Body of pancreas (tissue), 4 donors: ENCODE results near the gene DNM3. TPM values are rescaled to one million over a fixed set of nuclear protein-coding genes. Genes with fewer than 3 reads are reported as not detected.

ENCODE experiments used
- ATAC-seq: fragments of 150-250 bp; one replicate; pipeline ENCODE4 v1.9.1; 2016
- DNase-seq, 4 donors: peaks; one replicate each; pipeline ENCODE4 v3.0.0-alpha.2; 2019
- H3K27ac ChIP-seq, 4 donors: fragments of 200-600 bp; sonication (generic); 1 replicate in 3 of 4; 2 replicates in 1 of 4; pipeline versions ENCODE4 v1.5.1 to v1.6.1; 2016 to 2019; ENCODE audit warnings: mild to moderate bottlenecking in 1 of 4, mixed read lengths in 1 of 4, moderate library complexity in 1 of 4
- H3K27me3 ChIP-seq, 2 donors: fragments of 200-600 bp; sonication (generic); one replicate each; pipeline ENCODE4 v1.6.0; 2016; ENCODE audit warnings: mild to moderate bottlenecking in 1 of 2
- H3K36me3 ChIP-seq, 2 donors: fragments of 200-600 bp; sonication (generic); replicated peaks in 1 of 2; 2 replicates each; pipeline ENCODE4 v1.5.1; 2016; ENCODE audit warnings: low read depth in 2 of 2; ENCODE audit not compliant: insufficient read depth in 1 of 2
- H3K4me1 ChIP-seq: fragments of 200-600 bp; sonication (generic); one replicate; pipeline ENCODE4 v1.6.0; 2016
- H3K4me3 ChIP-seq, 2 donors: fragments of 200-600 bp; sonication (generic); 1 replicate in 1 of 2; 2 replicates in 1 of 2; pipeline ENCODE4 v1.5.1; 2016 to 2019
- H3K9me3 ChIP-seq, 3 donors: fragments of 200-600 bp; sonication (generic); 1 replicate in 2 of 3; 2 replicates in 1 of 3; pipeline ENCODE4 v1.5.1; 2016
- POLR2A ChIP-seq, 3 donors: fragments of 450-650 bp; IDR thresholded peaks; one replicate each; pipeline ENCODE4 v1.6.1; 2016; ENCODE audit warnings: antibody characterized with exemption in 3 of 3, mild to moderate bottlenecking in 2 of 3
- WGBS, 2 donors: methylation state at CpG; one replicate each; pipeline ENCODE4 v1.1.5; 2017; 5-methylcytosine and 5-hydroxymethylcytosine counted together
- intact Hi-C: fragments of 100-400 bp; cut with DNase I; formaldehyde crosslinking; loops from one replicate; pipeline ENCODE4 v1.15.1; 2023
- total RNA-seq, 2 donors: library from RNA; depleted of rRNA; stranded (reverse); fragments of >200 nt; gene quantifications; one replicate each; pipeline ENCODE4 v1.1.0, GENCODE V29; 2016
- TF ChIP-seq, protein P1 (sequence below), 7 experiments: fragments of 450-650 bp in 4 of 7; fragments of 200-600 bp in 3 of 7; sonication (generic) in 3 of 7; IDR thresholded peaks; one replicate each; pipeline ENCODE4 v1.5.1; 2016 to 2019; ENCODE audit warnings: antibody characterized with exemption in 7 of 7

The DNM3 gene
- total RNA-seq, 2 donors from 2014 or later = 2.9 to 4.0 TPM

DNA sequence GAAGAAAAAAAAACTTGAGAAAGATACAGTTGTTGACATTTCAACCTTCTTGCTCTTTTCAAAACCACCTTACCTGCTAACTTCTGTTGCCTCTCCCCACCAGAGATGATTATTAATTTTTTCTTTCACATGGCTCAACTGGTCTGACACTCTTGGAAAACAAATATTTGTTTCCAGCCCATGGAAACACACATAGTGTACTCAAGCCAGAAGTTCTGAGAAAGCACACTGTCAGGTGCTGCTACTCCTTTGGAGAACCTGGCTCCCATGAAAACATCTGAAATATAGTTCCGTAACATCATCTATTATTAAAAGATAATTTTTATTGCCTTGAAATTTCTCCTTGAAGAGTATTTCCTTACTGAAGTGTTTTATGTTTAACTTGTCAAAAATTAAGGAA is 434.2 kb downstream of the DNM3 start:
- ATAC-seq (peak; percentile 90), DNase-seq (peak in 3 of 4 donors; percentile 36 to 50 (median 46))
- TF ChIP-seq, protein P1, sequence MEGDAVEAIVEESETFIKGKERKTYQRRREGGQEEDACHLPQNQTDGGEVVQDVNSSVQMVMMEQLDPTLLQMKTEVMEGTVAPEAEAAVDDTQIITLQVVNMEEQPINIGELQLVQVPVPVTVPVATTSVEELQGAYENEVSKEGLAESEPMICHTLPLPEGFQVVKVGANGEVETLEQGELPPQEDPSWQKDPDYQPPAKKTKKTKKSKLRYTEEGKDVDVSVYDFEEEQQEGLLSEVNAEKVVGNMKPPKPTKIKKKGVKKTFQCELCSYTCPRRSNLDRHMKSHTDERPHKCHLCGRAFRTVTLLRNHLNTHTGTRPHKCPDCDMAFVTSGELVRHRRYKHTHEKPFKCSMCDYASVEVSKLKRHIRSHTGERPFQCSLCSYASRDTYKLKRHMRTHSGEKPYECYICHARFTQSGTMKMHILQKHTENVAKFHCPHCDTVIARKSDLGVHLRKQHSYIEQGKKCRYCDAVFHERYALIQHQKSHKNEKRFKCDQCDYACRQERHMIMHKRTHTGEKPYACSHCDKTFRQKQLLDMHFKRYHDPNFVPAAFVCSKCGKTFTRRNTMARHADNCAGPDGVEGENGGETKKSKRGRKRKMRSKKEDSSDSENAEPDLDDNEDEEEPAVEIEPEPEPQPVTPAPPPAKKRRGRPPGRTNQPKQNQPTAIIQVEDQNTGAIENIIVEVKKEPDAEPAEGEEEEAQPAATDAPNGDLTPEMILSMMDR (IDR thresholded peaks at IDR 0.05) = no peak
- peak in 2 of 3 donors; percentile 27 to 47 for TF ChIP-seq POLR2A (IDR thresholded peaks at IDR 0.05)
- Histone ChIP-seq H3K36me3 (no peaks in the 10 kb centered on the region), H3K27me3 (no peaks in the 10 kb centered on the region), H3K4me1 (peaks cover 62% of the 10 kb centered on the region), H3K9me3 (no peaks in the 10 kb centered on the region), H3K4me3 (no peak overlapping the region), H3K27ac (peak overlapping the region in 3 of 4 donors; percentile 71 to 77 (median 71))
- intact Hi-C loops = no loop called here
- 32 to 41% methylated on average over 1 of the region's 1 CpG for WGBS, 2 donors

DNA sequence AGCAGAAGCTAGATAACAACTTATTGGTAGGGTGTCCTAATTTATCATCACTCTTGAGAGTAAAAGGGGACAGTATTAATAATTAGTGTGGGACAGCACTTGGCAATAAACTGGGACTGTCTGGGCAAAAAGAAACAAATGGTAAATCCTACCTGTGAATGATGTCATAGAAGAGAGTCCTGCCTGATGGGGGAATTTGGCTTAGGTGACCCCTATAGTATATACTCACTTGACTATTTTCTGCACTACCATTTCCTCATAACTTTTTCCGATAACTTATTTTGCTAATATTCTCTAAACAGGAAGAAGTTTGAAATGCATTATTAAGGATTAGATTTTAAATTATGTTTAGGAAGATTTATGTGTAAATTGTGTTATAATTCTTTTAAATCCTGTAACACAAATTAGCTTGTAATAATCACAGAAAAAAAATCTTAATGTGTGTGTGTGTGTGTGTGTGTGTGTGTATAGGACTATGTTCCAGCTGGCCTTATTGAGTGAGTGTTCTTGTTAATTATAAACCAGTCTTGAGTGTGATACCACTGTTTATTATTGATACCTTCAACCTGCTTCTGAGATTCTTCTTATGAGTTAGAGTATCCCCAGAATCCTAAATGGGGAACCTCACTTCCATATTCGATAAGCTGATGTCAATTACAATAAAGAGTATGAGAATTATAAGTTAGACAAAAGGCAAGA is 435.0 kb downstream of the DNM3 start:
- DNase-seq = peak in 1 of 4 donors; percentile 23
- peaks cover 56% of the 10 kb centered on the region for H3K4me1 ChIP-seq
- no peak for TF ChIP-seq POLR2A (IDR thresholded peaks at IDR 0.05)
- TF ChIP-seq, protein P1 (IDR thresholded peaks at IDR 0.05) = no peak
- 14 to 15% methylated on average over 2 of the region's 2 CpGs for WGBS, 2 donors
- H3K4me3 ChIP-seq = no peak overlapping the region
- H3K27ac ChIP-seq = peak overlapping the region; percentile 31 to 77 (median 71)
- intact Hi-C loops = no loop called here
- no peaks in the 10 kb centered on the region for H3K27me3 ChIP-seq
- peak; percentile 81 for ATAC-seq
- H3K36me3 ChIP-seq = no peaks in the 10 kb centered on the region
- no peaks in the 10 kb centered on the region for H3K9me3 ChIP-seq

- no peak overlapping the region for H3K4me3 ChIP-seq
These were observed 436.0 kb downstream of the DNM3 start for GRCh38 chr1:172277275-172277674.

DNA sequence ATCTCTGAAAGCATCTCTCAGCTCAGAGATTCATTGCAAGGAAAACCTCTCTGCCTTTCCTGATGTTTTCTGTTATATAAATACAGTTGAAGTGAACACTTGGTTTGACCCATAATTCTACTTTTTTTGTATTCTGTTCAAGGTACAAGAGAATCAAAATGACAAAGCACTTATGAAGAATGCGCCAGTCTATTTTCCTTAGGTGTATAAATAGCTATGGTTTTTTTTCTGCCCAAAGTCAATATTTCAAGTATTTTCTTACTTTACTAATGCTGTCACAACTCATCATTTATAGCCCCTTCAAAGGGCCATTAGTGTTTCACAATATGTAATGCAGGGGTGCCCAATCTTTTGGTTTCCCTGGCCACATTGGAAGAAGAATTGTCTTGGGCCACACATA is 436.7 kb downstream of the DNM3 start:
- Histone ChIP-seq H3K27me3 (no peaks in the 10 kb centered on the region), H3K27ac (no peak overlapping the region), H3K36me3 (no peaks in the 10 kb centered on the region), H3K9me3 (no peaks in the 10 kb centered on the region), H3K4me3 (no peak overlapping the region), H3K4me1 (peaks cover 49% of the 10 kb centered on the region)
- 94 to 96% methylated on average over 1 of the region's 1 CpG for WGBS, 2 donors
- TF ChIP-seq POLR2A (IDR thresholded peaks at IDR 0.05) = no peak
- ATAC-seq (no peak), DNase-seq (no peak)
- intact Hi-C loops = no loop called here

More at GRCh38 chr1:172277275-172277674, 436.0 kb downstream of the DNM3 start:
- no peak overlapping the region for H3K27ac ChIP-seq
- intact Hi-C loops = no loop called here
- ATAC-seq = no peak
- peaks cover 52% of the 10 kb centered on the region for H3K4me1 ChIP-seq
- H3K27me3 ChIP-seq = no peaks in the 10 kb centered on the region
- DNase-seq = no peak
- no peaks in the 10 kb centered on the region for H3K36me3 ChIP-seq
- TF ChIP-seq POLR2A (IDR thresholded peaks at IDR 0.05) = no peak
- TF ChIP-seq, protein P1 (IDR thresholded peaks at IDR 0.05) = no peak
- 90 to 95% methylated on average over 1 of the region's 1 CpG for WGBS, 2 donors
- no peaks in the 10 kb centered on the region for H3K9me3 ChIP-seq

DNA sequence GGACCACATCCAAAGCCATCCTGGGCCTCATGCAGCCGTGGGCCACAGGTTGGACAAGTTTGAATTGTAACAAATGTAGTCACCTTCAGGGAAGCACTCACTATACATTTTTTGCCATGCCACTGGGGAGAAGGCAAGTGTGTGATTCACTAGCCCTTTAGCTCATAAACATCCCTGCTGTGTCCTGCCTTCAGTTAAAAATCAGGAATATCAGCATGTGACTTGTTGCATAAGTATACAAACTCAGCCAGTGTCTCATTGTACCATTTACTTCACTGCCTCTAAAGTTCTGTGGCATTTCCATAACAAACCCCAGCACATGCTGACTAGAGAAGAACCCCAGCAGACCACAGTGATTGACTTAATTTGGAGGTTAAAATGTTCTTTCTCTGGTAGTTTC is 437.2 kb downstream of the DNM3 start:
- H3K36me3 ChIP-seq = no peaks in the 10 kb centered on the region
- DNase-seq (no peak), ATAC-seq (no peak)
- H3K4me1 ChIP-seq = peaks cover 48% of the 10 kb centered on the region
- no peaks in the 10 kb centered on the region for H3K9me3 ChIP-seq
- no peak for TF ChIP-seq POLR2A (IDR thresholded peaks at IDR 0.05)
- TF ChIP-seq, protein P1 (IDR thresholded peaks at IDR 0.05) = no peak
- peak overlapping the region in 1 of 4 donors; percentile 7 for H3K27ac ChIP-seq
- intact Hi-C loops = no loop called here
- H3K4me3 ChIP-seq = no peak overlapping the region
- WGBS, 2 donors = 41 to 59% methylated on average over 1 of the region's 1 CpG
- H3K27me3 ChIP-seq = no peaks in the 10 kb centered on the region
